Upper lobe of right lung (tissue), 1 donor: Measurements from ENCODE around the gene SYT12. TPM values are rescaled to one million over a fixed set of nuclear protein-coding genes. Genes with fewer than 3 reads are reported as not detected.

ENCODE experiments used
- ATAC-seq: fragments of 200-7000 bp; cut with Tn5 transposase; one replicate; pipeline ENCODE4 v1.9.1; 2020; ENCODE audit warnings: mild to moderate bottlenecking, moderate library complexity
- DNase-seq: peaks from one replicate; pipeline ENCODE4 v3.0.0-alpha.2; 2020
- H3K27ac ChIP-seq: fragments of 200-600 bp; one replicate; pipeline ENCODE4 v1.8.0; 2022
- H3K27me3 ChIP-seq: fragments of 200-600 bp; one replicate; pipeline ENCODE4 v1.8.0; 2022; ENCODE audit warnings: mild to moderate bottlenecking
- H3K36me3 ChIP-seq: fragments of 200-600 bp; one replicate; pipeline ENCODE4 v1.8.0; 2022
- H3K4me1 ChIP-seq: fragments of 200-600 bp; one replicate; pipeline ENCODE4 v1.8.0; 2022
- H3K4me3 ChIP-seq: fragments of 200-600 bp; one replicate; pipeline ENCODE4 v1.8.0; 2022; ENCODE audit warnings: mild to moderate bottlenecking
- H3K9me3 ChIP-seq: fragments of 200-600 bp; one replicate; pipeline ENCODE4 v1.8.0; 2022
- CTCF ChIP-seq: fragments of 200-600 bp; IDR thresholded peaks from one replicate; pipeline ENCODE4 v1.8.0; 2022; ENCODE audit warnings: antibody characterized with exemption
- intact Hi-C: fragments of 100-400 bp; cut with DNase I; formaldehyde crosslinking; loops from one replicate; pipeline ENCODE4 v1.11.0; 2022
- total RNA-seq: library from RNA; stranded (reverse); fragmentation: NEBNext Ultra II Directional; extraction: Animal tissue kit (Norgen Biotek cat#: 25700); gene quantifications from one replicate; pipeline ENCODE4 v1.2.1, GENCODE V29; 2021
- donor health status: DM: no; HTN: yes; CAD: no; lungs with severe emphysema.

The SYT12 gene
- total RNA-seq, 1 donor from 2014 or later = not detected

- Histone ChIP-seq H3K4me1 (no peaks in the 10 kb centered on the region), H3K27me3 (no peaks in the 10 kb centered on the region), H3K36me3 (no peaks in the 10 kb centered on the region), H3K27ac (no peak overlapping the region), H3K9me3 (no peaks in the 10 kb centered on the region), H3K4me3 (no peak overlapping the region)
- intact Hi-C loops = no loop called here
- no peak for DNase-seq
- no peak for ATAC-seq
- no peak for TF ChIP-seq CTCF
Observed at GRCh38 chr11:67044496-67044895, 21.6 kb downstream of the SYT12 start.

GRCh38 chr11:67045314-67045713 lies 22.4 kb downstream of the SYT12 start:
- H3K9me3 ChIP-seq = no peaks in the 10 kb centered on the region
- ATAC-seq (no peak), DNase-seq (no peak)
- intact Hi-C loops = no loop called here
- no peak overlapping the region for H3K4me3 ChIP-seq
- no peak for TF ChIP-seq CTCF
- no peaks in the 10 kb centered on the region for H3K36me3 ChIP-seq
- no peaks in the 10 kb centered on the region for H3K27me3 ChIP-seq
- no peaks in the 10 kb centered on the region for H3K4me1 ChIP-seq
- no peak overlapping the region for H3K27ac ChIP-seq

- Histone ChIP-seq H3K27ac (no peak overlapping the region), H3K4me3 (no peak overlapping the region), H3K9me3 (no peaks in the 10 kb centered on the region), H3K4me1 (no peaks in the 10 kb centered on the region), H3K27me3 (no peaks in the 10 kb centered on the region), H3K36me3 (no peaks in the 10 kb centered on the region)
- intact Hi-C loops = no loop called here
- DNase-seq = no peak
- no peak for ATAC-seq
- no peak for TF ChIP-seq CTCF
Observed at GRCh38 chr11:67048515-67049130, 25.7 kb downstream of the SYT12 start.

- intact Hi-C loops = no loop called here
- Histone ChIP-seq H3K4me3 (no peak overlapping the region), H3K27ac (no peak overlapping the region), H3K9me3 (no peaks in the 10 kb centered on the region), H3K4me1 (no peaks in the 10 kb centered on the region), H3K36me3 (no peaks in the 10 kb centered on the region), H3K27me3 (no peaks in the 10 kb centered on the region)
- no peak for TF ChIP-seq CTCF
- no peak for DNase-seq
- ATAC-seq = no peak
Observed at GRCh38 chr11:67050139-67050538, 27.2 kb downstream of the SYT12 start.

- Histone ChIP-seq H3K27me3 (no peaks in the 10 kb centered on the region), H3K36me3 (no peaks in the 10 kb centered on the region), H3K4me3 (no peak overlapping the region), H3K27ac (no peak overlapping the region), H3K4me1 (peaks cover 8% of the 10 kb centered on the region), H3K9me3 (no peaks in the 10 kb centered on the region)
- no peak for TF ChIP-seq CTCF
- intact Hi-C loops = no loop called here
- no peak for DNase-seq
- no peak for ATAC-seq
Observed at GRCh38 chr11:67051180-67051893, 28.4 kb downstream of the SYT12 start.
